HG03457 (cell line): ENCODE measurements around the gene LPCAT2.

Experiments
- ATAC-seq: cut with Tn5 transposase; IDR thresholded peaks from one replicate; pipeline ENCODE4 v1.9.1; 2021; ENCODE audit warnings: moderate number of reproducible peaks; ENCODE audit not compliant: unreplicated experiment

Gene LPCAT2

GRCh38 chr16:55542459-55543082, 33.7 kb downstream of the LPCAT2 start:
- no peak for ATAC-seq

- ATAC-seq = no peak
Measured at GRCh38 chr16:55543472-55543871, 34.6 kb downstream of the LPCAT2 start.

- ATAC-seq = no peak
Measured at GRCh38 chr16:55552621-55553020, 43.7 kb downstream of the LPCAT2 start.

DNA sequence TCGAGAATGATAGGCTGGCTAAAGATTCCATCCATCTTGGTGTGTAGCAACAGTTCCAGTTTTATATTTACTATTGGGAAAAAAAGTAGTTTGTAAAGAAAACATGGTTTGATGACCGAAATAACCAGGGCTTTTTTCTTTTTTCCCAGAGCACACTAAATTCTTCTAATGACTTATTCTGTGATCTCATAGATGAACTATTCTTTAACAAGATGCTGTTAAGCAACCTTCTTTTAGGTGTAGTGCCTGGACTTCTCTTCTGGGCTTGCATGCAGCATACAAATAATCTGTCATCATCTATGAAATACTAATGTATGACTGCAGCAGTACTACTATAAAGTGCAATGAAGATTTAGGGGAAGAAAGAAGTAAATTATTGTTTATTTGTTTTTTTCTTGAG, 46.6 kb downstream of the LPCAT2 start:
- ATAC-seq = no peak

GRCh38 chr16:55557186-55557585, 48.3 kb downstream of the LPCAT2 start:
- no peak for ATAC-seq

DNA sequence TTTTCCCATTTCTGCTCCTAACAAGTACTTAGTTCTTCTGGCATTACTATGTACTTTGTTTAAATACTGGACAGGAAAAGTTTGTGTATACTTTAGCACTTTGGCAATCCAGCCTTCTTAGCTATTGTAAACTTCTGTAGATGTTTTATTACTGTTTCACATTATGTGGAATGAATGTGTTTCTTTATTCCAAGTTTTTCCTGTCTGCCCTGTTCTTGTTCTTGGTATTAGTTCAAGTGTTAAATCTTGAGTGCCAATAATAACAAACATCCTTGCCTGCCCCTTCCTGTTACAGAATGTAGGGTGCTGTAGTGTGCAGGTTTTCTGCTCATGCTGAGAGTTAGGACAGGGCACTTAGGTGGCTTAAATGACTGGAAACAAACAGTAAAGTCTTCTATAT, 50.4 kb downstream of the LPCAT2 start:
- ATAC-seq = no peak

DNA sequence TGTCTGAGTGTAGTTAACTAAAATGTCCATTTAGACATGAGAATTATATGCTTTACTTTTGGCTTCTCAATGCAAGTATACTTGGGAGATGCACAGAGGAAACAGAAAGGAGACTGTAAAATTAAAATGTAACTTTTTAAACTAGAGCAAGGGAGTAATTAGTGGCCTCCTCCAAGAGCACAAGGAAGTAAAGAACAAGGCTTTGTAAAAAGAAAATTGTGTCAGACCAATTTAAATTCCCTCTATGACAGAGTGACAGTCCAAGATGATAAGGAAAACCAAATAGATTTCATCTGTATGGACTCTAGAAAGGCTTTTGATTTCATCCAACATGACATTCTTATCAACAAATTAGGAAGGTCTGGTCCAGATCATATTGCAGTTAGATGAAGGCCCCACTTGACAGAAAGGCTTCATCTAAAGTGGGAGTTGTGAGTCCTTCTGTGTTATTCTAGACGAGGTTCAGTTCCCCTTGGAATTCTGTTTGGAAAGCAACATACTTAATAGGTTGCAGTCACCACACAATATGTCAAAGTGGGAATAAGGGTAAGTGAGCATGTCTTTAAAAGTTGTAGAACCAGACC, 51.2 kb downstream of the LPCAT2 start:
- no peak for ATAC-seq

- ATAC-seq = no peak
Measured at GRCh38 chr16:55561319-55561848, 52.5 kb downstream of the LPCAT2 start.

- no peak for ATAC-seq
Measured at GRCh38 chr16:55562936-55563335, 54.1 kb downstream of the LPCAT2 start.

DNA sequence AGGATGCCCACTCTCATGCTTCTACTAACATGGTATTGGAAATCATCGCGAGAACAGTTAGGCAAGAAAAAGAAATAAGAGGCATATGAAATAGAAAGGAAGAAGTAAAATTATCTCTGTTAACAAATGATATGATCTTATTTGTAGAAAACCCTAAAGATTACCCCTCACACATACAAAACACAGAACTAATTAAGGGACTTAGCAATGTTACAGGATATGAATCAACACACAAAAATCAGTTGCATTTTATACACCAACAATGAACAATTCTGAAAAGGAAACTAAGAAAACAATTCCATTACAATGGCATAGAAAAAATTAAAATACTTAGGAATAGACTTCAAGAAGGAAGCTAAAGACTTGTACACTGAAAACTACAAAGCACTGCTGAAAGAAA, 54.9 kb downstream of the LPCAT2 start:
- no peak for ATAC-seq

DNA sequence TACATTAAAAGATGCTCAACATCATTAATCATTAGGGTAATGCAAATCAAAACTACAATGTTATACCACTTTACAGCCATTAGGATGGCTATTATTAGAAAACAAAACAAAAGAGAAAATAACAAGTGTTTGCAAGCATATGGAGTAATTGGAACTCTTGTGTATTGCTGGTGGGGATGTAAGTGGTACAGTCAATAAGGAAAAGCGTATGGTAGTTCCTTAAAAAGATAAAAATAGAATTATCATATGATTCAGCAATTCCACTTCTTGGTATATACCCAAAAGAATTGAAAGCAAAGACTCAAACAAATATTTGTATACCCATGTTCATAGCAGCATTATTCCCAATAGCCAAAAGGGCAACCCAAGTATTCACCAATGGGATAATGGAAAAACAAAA, 56.2 kb downstream of the LPCAT2 start:
- no peak for ATAC-seq

DNA sequence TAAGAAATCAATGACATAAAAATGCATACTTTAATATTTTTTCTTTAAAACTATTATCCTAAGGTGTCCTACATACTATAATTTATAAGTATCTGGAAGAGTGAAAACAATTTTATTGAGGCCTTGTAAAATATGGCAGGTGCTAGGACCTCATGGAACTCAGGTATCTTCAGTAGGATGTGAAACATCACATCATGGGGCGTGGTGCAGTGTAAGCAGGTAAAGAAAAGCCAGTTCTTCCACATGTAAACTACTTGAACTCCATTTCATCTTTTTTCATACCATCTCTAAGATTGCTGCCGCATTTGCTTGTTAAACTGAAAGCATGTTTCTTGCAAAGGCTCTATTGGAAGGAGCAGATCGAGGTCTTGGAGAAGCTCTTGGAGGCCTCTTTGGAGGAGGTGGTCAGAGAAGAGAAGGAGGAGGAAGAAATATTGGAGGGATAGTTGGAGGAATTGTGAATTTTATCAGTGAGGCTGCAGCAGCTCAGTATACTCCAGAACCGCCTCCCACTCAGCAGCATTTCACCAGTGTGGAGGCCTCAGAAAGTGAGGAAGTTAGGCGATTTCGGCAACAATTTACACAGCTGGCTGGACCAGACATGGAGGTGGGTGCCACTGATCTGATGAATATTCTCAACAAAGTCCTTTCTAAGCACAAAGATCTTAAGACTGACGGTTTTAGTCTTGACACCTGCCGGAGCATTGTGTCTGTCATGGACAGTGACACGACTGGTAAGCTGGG, 57.7 kb downstream of the LPCAT2 start, which contains the start of gene CAPNS2:
CAPNS2 (plus strand) TSS at position 253 of the 744 bp plus-strand sequence; CDS start at position 326, 73 bp downstream.
- no peak for ATAC-seq

DNA sequence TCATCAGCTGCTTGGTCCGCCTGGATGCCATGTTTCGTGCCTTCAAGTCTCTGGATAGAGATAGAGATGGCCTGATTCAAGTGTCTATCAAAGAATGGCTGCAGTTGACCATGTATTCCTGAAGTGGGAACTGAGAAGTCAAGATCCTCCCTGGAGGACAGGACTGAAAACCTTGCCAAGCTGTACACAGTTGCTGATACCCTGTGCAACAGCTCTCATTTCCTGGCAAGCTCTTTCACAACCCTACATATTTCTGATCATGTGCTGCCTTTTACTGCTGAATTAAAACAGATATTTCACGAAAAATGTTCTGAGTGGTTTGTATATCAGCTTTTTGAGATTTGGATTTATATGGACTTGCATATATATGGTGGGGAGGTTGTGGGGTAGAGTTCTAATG, 58.5 kb downstream of the LPCAT2 start:
- no peak for ATAC-seq

DNA sequence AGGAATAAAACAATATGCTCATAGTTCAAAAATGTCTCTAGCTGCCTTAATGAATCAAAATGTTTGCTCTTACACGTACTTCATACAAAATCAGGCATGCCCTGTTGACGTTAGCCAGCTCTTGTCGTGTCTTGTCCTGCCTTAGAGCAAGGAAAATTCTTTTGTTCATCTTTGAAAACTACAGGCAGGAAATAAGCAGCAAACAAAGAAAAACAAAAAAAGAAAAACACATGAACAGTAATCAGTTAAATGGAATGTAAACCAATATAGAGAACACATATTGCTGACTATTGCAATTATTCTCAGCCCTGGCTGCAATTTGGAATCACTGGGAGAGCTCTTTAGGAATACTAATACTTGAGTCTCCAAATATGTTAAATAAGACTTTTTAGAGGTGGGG, 59.3 kb downstream of the LPCAT2 start:
- ATAC-seq = no peak

GRCh38 chr16:55569025-55569424, 60.2 kb downstream of the LPCAT2 start:
- no peak for ATAC-seq

DNA sequence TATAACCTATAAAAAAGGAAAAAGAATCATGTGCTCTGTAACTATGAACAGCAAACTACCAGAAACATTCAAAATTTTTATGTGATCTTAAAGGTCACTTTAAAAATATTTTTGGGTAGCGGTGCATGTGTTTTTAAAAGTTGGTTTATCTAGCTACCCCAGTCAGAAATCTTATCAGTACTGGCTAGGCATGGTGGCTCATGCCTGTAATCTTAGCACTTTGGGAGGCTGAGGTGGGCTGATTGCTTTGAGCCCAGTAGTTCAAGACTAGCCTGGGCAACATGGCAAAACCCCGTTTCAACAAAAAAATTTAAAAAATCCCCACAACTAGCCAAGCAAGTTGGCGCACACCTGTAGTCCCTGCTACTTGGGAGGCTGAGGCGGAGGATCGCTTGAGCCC, 61.3 kb downstream of the LPCAT2 start:
- ATAC-seq = no peak

DNA sequence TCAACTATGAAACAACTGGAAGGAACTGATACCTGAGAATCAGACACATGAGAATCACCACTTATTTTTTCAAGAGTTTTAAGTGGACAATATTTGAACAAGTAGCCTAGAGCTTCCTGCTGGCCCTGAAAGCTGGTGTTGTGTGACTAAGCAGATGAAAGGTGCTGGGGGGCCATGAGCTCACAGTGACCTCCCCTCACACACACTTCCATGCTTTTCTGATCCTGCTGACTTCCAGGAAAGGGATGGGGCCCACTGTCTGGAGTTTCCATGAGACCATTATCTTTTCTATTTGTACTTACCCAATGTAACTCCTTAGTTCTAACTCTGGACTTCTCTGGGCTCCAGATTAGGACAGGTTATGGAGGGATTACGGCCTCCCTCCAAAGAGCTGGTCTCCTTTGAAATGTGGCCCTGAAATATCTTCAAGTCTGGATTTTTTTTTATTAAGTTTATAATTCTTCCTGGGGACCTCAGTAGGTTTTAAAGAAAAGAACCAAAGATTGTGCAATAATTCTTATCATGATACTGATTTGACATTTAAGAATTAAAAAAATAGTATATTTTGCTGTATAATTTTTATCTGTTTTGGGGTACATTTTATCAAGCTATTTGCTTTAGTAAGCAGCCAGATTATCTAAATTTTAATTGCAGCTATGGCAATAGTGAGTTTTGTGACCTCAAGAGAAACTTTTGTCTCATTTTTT, 62.5 kb downstream of the LPCAT2 start:
- no peak for ATAC-seq

DNA sequence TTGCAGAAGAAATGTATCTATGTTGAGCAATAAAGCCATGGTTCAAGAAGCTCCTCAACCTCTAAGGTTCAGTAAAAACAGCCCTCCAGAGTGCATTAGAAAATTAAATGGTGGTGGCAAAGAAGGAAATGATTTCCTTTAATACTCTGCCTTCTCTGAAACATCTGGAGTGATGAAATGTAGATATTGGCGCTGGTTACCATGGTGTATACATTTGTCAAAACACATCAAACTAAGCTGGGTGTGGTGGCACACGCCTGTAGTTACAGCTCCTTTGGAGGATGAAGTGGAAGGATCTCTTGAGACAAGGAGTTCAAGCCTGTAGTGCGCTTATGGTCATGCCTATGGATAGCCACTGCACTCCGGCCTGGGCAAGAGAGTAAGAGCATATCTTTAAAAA, 63.6 kb downstream of the LPCAT2 start:
- no peak for ATAC-seq

GRCh38 chr16:55574811-55575210, 65.9 kb downstream of the LPCAT2 start:
- ATAC-seq = no peak

- ATAC-seq = no peak
Measured at GRCh38 chr16:55575496-55575895, 66.6 kb downstream of the LPCAT2 start.

- ATAC-seq = no peak
Measured at GRCh38 chr16:55576384-55576783, 67.5 kb downstream of the LPCAT2 start.
